ENCODE measurements around the gene FMN1.

DNA sequence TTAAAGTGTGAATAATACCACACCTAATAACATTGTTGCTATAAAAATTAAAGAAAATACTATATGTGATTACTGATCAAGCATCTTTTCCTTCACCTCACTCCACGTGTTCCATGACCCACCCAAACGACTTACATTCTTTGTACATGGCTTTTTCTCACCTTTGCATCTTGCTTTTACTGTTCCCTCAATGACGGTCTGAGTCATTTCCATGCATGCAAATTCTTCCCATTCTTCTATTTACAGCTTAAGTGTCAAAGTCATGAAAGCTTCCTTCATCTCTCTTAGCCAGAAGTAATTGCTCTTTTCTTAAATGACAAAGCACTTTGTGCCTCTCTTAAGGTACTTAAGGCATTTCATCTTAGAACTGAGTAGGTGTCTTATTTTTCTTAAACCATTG is 412.7 kb downstream of the FMN1 start:
- TF ChIP-seq POLR2A (IDR thresholded peaks at IDR 0.05) (no peak), CTCF (IDR thresholded peaks at IDR 0.05) (no peak)

Measured in testis (tissue), 2 donors.